IMR-90 (cell line): ENCODE data around the gene ARFGAP3. TPM values are rescaled to one million over a fixed set of nuclear protein-coding genes. Genes with fewer than 3 reads are reported as not detected.

ENCODE experiments used
- ATAC-seq: fragments of 200-7000 bp; cut with Tn5 transposase; 2 replicates; pipeline ENCODE4 v1.9.1; 2020; ENCODE audit warnings: low read depth, mild to moderate bottlenecking, moderate library complexity
- BruUV-seq: library from RNA; stranded (reverse); fragments of 400-500 nt; replicated peaks from 2 replicates; lab custom pipeline; 2021; lab: Mats Ljungman, UMichigan
- CTCF ChIA-PET: fragments of 300-600 bp; formaldehyde crosslinking; extraction: SDS; loops from one replicate; lab custom pipeline; 2021; ENCODE audit warnings: antibody characterized with exemption; lab: Yijun Ruan, JAX
- POLR2A ChIA-PET: fragments of 300-600 bp; sonication (Branson Sonifier 250); formaldehyde crosslinking; loops from one replicate; lab custom pipeline; 2022; ENCODE audit warnings: antibody characterized with exemption; ENCODE audit not compliant: unreplicated experiment; lab: Charles Lee
- DNase-seq: peaks from one replicate; pipeline ENCODE4 v3.0.0; 2013
- H2AFZ ChIP-seq: replicated peaks from 2 replicates; pipeline ENCODE3; 2013; ENCODE audit warnings: low read length, mild to moderate bottlenecking; ENCODE audit not compliant: poor library complexity
- H2AK5ac ChIP-seq: 2 replicates; pipeline ENCODE4 v1.6.1; 2013; ENCODE audit warnings: low read depth, low read length, inconsistent platforms
- H2AK9ac ChIP-seq: replicated peaks from 2 replicates; pipeline ENCODE3; 2013; ENCODE audit warnings: mild to moderate bottlenecking, low read depth, low read length, moderate library complexity; ENCODE audit not compliant: poor library complexity
- H2BK120ac ChIP-seq: 2 replicates; pipeline ENCODE4 v1.6.1; 2013; ENCODE audit warnings: low read depth, low read length, inconsistent platforms
- H2BK15ac ChIP-seq: 3 replicates; pipeline ENCODE4 v1.6.1; 2013; ENCODE audit warnings: low read depth, low read length, inconsistent platforms
- H2BK20ac ChIP-seq: 2 replicates; pipeline ENCODE4 v1.6.1; 2013; ENCODE audit warnings: low read depth, mild to moderate bottlenecking, inconsistent platforms, low read length, moderate library complexity
- H2BK5ac ChIP-seq: 2 replicates; pipeline ENCODE4 v1.6.1; 2013; ENCODE audit warnings: mild to moderate bottlenecking, low read depth, low read length, inconsistent platforms; ENCODE audit not compliant: poor library complexity, severe bottlenecking
- H3K14ac ChIP-seq: replicated peaks from 2 replicates; pipeline ENCODE4 v1.6.1; 2013; ENCODE audit warnings: low read depth, low read length, inconsistent platforms
- H3K18ac ChIP-seq: 2 replicates; pipeline ENCODE4 v1.6.1; 2013; ENCODE audit warnings: low read depth, low read length, control low read depth
- H3K23ac ChIP-seq: 2 replicates; pipeline ENCODE4 v1.6.1; 2013; ENCODE audit warnings: low read depth, low read length, inconsistent platforms
- H3K27ac ChIP-seq: 2 replicates; pipeline ENCODE4 v1.5.1; 2013; ENCODE audit warnings: mild to moderate bottlenecking, control low read depth, low read length; ENCODE audit not compliant: insufficient read depth
- H3K27me3 ChIP-seq: 2 replicates; pipeline ENCODE4 v1.6.1; 2013; ENCODE audit warnings: low read length; ENCODE audit not compliant: control insufficient read depth, insufficient read depth
- H3K36me3 ChIP-seq: 2 replicates; pipeline ENCODE4 v1.6.1; 2013; ENCODE audit warnings: low read length, mixed read lengths; ENCODE audit not compliant: control insufficient read depth, insufficient read depth
- H3K4ac ChIP-seq: 2 replicates; pipeline ENCODE4 v1.6.1; 2013; ENCODE audit warnings: low read depth, low read length, inconsistent platforms
- H3K4me1 ChIP-seq: 2 replicates; pipeline ENCODE4 v1.6.1; 2013; ENCODE audit warnings: low read length, mixed read lengths; ENCODE audit not compliant: control insufficient read depth, insufficient read depth
- H3K4me2 ChIP-seq: 2 replicates; pipeline ENCODE4 v1.6.1; 2013; ENCODE audit warnings: low read depth, mild to moderate bottlenecking, control low read depth, low read length, moderate library complexity
- H3K4me3 ChIP-seq: 2 replicates; pipeline ENCODE4 v1.5.1; 2013; ENCODE audit warnings: low read depth, mild to moderate bottlenecking, control low read depth, low read length, moderate library complexity; ENCODE audit not compliant: insufficient read depth
- H3K56ac ChIP-seq: 2 replicates; pipeline ENCODE4 v1.6.1; 2013; ENCODE audit warnings: low read length, inconsistent platforms; ENCODE audit not compliant: insufficient read depth; ENCODE audit errors: extremely low read depth
- H3K79me1 ChIP-seq, 2 experiments: 2 replicates each; pipeline ENCODE4 v1.6.1; 2013; ENCODE audit warnings: low read length in 2 of 2, inconsistent platforms in 1 of 2, low read depth in 1 of 2
- H3K9ac ChIP-seq: 2 replicates; pipeline ENCODE4 v1.6.1; 2013; ENCODE audit warnings: low read depth, low read length, control low read depth
- H3K9me1 ChIP-seq: 2 replicates; pipeline ENCODE4 v1.6.1; 2013; ENCODE audit warnings: low read length, inconsistent platforms; ENCODE audit not compliant: insufficient read depth
- H3K9me3 ChIP-seq: 2 replicates; pipeline ENCODE4 v1.6.1; 2013; ENCODE audit warnings: low read length; ENCODE audit not compliant: control insufficient read depth, insufficient read depth
- H4K20me1 ChIP-seq: 2 replicates; pipeline ENCODE4 v1.6.1; 2013; ENCODE audit warnings: low read length, inconsistent platforms; ENCODE audit not compliant: insufficient read depth
- H4K5ac ChIP-seq: 2 replicates; pipeline ENCODE4 v1.6.1; 2013; ENCODE audit warnings: mild to moderate bottlenecking, low read depth, low read length, control low read depth
- H4K8ac ChIP-seq, 2 experiments: 2 replicates each; pipeline ENCODE4 v1.6.1; 2013; ENCODE audit warnings: low read depth in 2 of 2, low read length in 2 of 2, control low read depth in 1 of 2, inconsistent platforms in 1 of 2
- H4K91ac ChIP-seq: 2 replicates; pipeline ENCODE4 v1.6.1; 2013; ENCODE audit warnings: low read depth, low read length, inconsistent platforms; ENCODE audit not compliant: insufficient read depth
- BHLHE40 ChIP-seq: fragments of 150-350 bp; IDR thresholded peaks from 2 replicates; pipeline ENCODE4 v1.6.1; 2016; ENCODE audit warnings: mild to moderate bottlenecking, low read depth, low read length
- CTCF ChIP-seq: conservative IDR thresholded peaks from 2 replicates; pipeline ENCODE4 v1.5.1; 2012; ENCODE audit warnings: mild to moderate bottlenecking, low read depth, low read length, improper control_type of control experiment
- MAZ ChIP-seq: IDR thresholded peaks from 2 replicates; pipeline ENCODE4 v1.6.1; 2012; ENCODE audit warnings: low read depth, mild to moderate bottlenecking, low read length, improper control_type of control experiment, moderate library complexity, borderline replicate concordance
- NFE2L2 ChIP-seq: fragments of 150-350 bp; IDR thresholded peaks from 2 replicates; pipeline ENCODE4 v1.6.1; 2016; ENCODE audit warnings: low read depth, mild to moderate bottlenecking, low read length
- POLR2A ChIP-seq: IDR thresholded peaks from 2 replicates; pipeline ENCODE4 v1.6.1; 2012; ENCODE audit warnings: mild to moderate bottlenecking, low read depth, low read length
- RCOR1 ChIP-seq: IDR thresholded peaks from 2 replicates; pipeline ENCODE4 v1.6.1; 2012; ENCODE audit warnings: mild to moderate bottlenecking, low read length, improper control_type of control experiment; ENCODE audit not compliant: insufficient replicate concordance
- SMC3 ChIP-seq: fragments of 150-350 bp; IDR thresholded peaks from 2 replicates; pipeline ENCODE4 v1.6.1; 2016; ENCODE audit warnings: low read depth, mild to moderate bottlenecking, antibody characterized with exemption, low read length, moderate library complexity
- USF2 ChIP-seq: fragments of 150-350 bp; IDR thresholded peaks from 2 replicates; pipeline ENCODE4 v1.6.1; 2017; ENCODE audit warnings: mild to moderate bottlenecking, antibody characterized with exemption, low read length, low read depth
- WGBS, 2 experiments: methylation state at CpG; one replicate each; pipeline versions ENCODE4 v1.1.5 to v1.1.7; 2013; ENCODE audit warnings: missing lambda C conversion rate in 2 of 2; ENCODE audit not compliant: insufficient read length in 1 of 2; ENCODE audit errors: extremely low coverage in 2 of 2; 5-methylcytosine and 5-hydroxymethylcytosine counted together
- dilution Hi-C: fragments of 300-500 bp; cut with HindIII; formaldehyde crosslinking; loops from one replicate; pipeline ENCODE4 v1.14.3; 2018; ENCODE audit warnings: low sequenced_read_pairs; ENCODE audit not compliant: unreplicated experiment
- in situ Hi-C: fragments of 300-500 bp; cut with MboI; formaldehyde crosslinking; loops from 3 replicates; pipeline ENCODE4 v1.14.3; 2019; ENCODE audit warnings: low sequenced_read_pairs, inconsistent platforms, mixed read lengths
- intact Hi-C: fragments of 100-400 bp; cut with micrococcal nuclease; formaldehyde crosslinking; loops from 2 replicates; pipeline ENCODE4 v1.10.0; 2022
- polyA plus RNA-seq, 3 experiments: library from polyadenylated mRNA; depleted of rRNA; stranded (reverse); fragments of >200 nt; gene quantifications; 2 replicates each; pipeline ENCODE4 v1.2.3, GENCODE V29; 2012; ENCODE audit warnings: low replicate concordance in 1 of 3
- total RNA-seq: library from RNA; depleted of rRNA; stranded (reverse); fragments of >200 nt; gene quantifications from 2 replicates; pipeline ENCODE4 v1.2.3, GENCODE V29; 2012

ARFGAP3 gene
- total and polyA plus RNA-seq, 2 of the 4 experiments (the other 2 are of a cell fraction), result 50.0 to 70.1 TPM

- no peak for TF ChIP-seq RCOR1
- no peak for TF ChIP-seq USF2
- no peak for TF ChIP-seq NFE2L2
- no peak for TF ChIP-seq MAZ
- no peak for TF ChIP-seq SMC3
- TF ChIP-seq CTCF, result no peak
- no peak for TF ChIP-seq BHLHE40
- TF ChIP-seq POLR2A, result no peak
- Histone ChIP-seq H3K18ac (no peak overlapping the region), H4K91ac (no peak overlapping the region), H3K4ac (no peak overlapping the region), H3K4me1 (no peaks in the 10 kb centered on the region), H3K27ac (no peak overlapping the region), H4K5ac (no peak overlapping the region), H2BK5ac (no peak overlapping the region), H3K9me1 (no peaks in the 10 kb centered on the region), H4K20me1 (peaks cover 7% of the 10 kb centered on the region; the same call in 1 of the 2 replicates), H4K8ac (no peak overlapping the region), H3K79me1 (peaks cover 11 to 15% of the 10 kb centered on the region in 2 experiments), H3K9me3 (no peaks in the 10 kb centered on the region), H2AK5ac (no peak overlapping the region), H2AK9ac (no peak overlapping the region), H3K9ac (no peak overlapping the region), H3K4me3 (no peak overlapping the region), H2BK20ac (no peak overlapping the region), H3K14ac (no peak overlapping the region), H2AFZ (no peak overlapping the region), H3K27me3 (no peaks in the 10 kb centered on the region), H3K56ac (no peak overlapping the region), H3K23ac (no peak overlapping the region), H3K4me2 (no peak overlapping the region), H2BK15ac (no peak overlapping the region), H2BK120ac (no peak overlapping the region), H3K36me3 (peaks cover 80% of the 10 kb centered on the region)
- 97% methylated on average over 5 of the region's 14 CpGs; no CpG with 5 or more reads in 1 of the 2 experiments for WGBS, 2 experiments
- in situ Hi-C loops (no loop called here), intact Hi-C loops (no loop called here), dilution Hi-C loops (no loop called here)
- ATAC-seq (no peak), DNase-seq (no peak)
- ChIA-PET POLR2A (no interaction called here), CTCF (no interaction called here)
- no TSS peak for BruUV-seq
Measured at GRCh38 chr22:42879371-42880021, 22.4 kb upstream of the ARFGAP3 start.
